Stimulated activated CD4-positive, alpha-beta T cell treated with anti-CD3 and anti-CD28 coated beads, Interleukin-1b, Interleukin-23, amount 100 ng/mL, for 24 hours (primary cell): Measurements from ENCODE around the gene ZNHIT3.
"Not testable (repeated sequence)": the region's sequence is repeated elsewhere in the genome, so short reads cannot be mapped to it uniquely, and the experiment has no call there.

Experiments
- DNase-seq, 4 experiments: peaks; one replicate each; pipeline ENCODE4 v3.0.0-alpha.2; 2020; ENCODE audit warnings: low read depth in 4 of 4, low spot score in 1 of 4

Gene ZNHIT3

GRCh38 chr17:36486204-36487194, at the start of gene ZNHIT3:
TSS of gene ZNHIT3 (plus strand) at chr17:36486681. CDS start at chr17:36486700, 19 bp downstream.
- DNase-seq: peak; percentile 71 to 85 (median 82)

GRCh38 chr17:36441792-36442191, 44.7 kb upstream of the ZNHIT3 start:
- not testable (repeated sequence) for DNase-seq

- DNase-seq: no peak
Observed at GRCh38 chr17:36443777-36444176, 42.7 kb upstream of the ZNHIT3 start.

- not testable (repeated sequence) for DNase-seq
Observed at GRCh38 chr17:36449997-36450396, 36.5 kb upstream of the ZNHIT3 start.

- DNase-seq: not testable (repeated sequence)
Observed at GRCh38 chr17:36452888-36453287, 33.6 kb upstream of the ZNHIT3 start.

- DNase-seq: not testable (repeated sequence)
Observed at GRCh38 chr17:36457701-36458100, 28.8 kb upstream of the ZNHIT3 start.

- no peak for DNase-seq
Observed at GRCh38 chr17:36459045-36459444, 27.4 kb upstream of the ZNHIT3 start.

GRCh38 chr17:36459601-36460000, 26.9 kb upstream of the ZNHIT3 start:
- no peak for DNase-seq

GRCh38 chr17:36460265-36460937, 26.1 kb upstream of the ZNHIT3 start:
- no peak for DNase-seq

GRCh38 chr17:36461330-36462110, 25.0 kb upstream of the ZNHIT3 start:
- DNase-seq: no peak

GRCh38 chr17:36463916-36464764, 22.3 kb upstream of the ZNHIT3 start:
- DNase-seq: peak in 3 of 4 experiments; percentile 22 to 42 (median 42)

- no peak for DNase-seq
Observed at GRCh38 chr17:36464765-36465088, 21.8 kb upstream of the ZNHIT3 start.

- no peak for DNase-seq
Observed at GRCh38 chr17:36468903-36469635, 17.4 kb upstream of the ZNHIT3 start.

- no peak for DNase-seq
Observed at GRCh38 chr17:36469733-36470132, 16.7 kb upstream of the ZNHIT3 start.

- no peak for DNase-seq
Observed at GRCh38 chr17:36470499-36470898, 16.0 kb upstream of the ZNHIT3 start.

- no peak for DNase-seq
Observed at GRCh38 chr17:36474571-36474970, 11.9 kb upstream of the ZNHIT3 start.

GRCh38 chr17:36475346-36475970, 11.0 kb upstream of the ZNHIT3 start:
- no peak for DNase-seq

GRCh38 chr17:36481829-36482228, 4.7 kb upstream of the ZNHIT3 start:
- DNase-seq: no peak
